Smooth muscle cell (in vitro differentiated cells): ENCODE measurements around the gene TAOK1. TPM values are rescaled to one million over a fixed set of nuclear protein-coding genes. Genes with fewer than 3 reads are reported as not detected.

Experiments
- DNase-seq: peaks from one replicate; lab custom pipeline; 2025; ENCODE audit not compliant: unreplicated experiment; lab: John Stamatoyannopoulos, UW
- H2AFZ ChIP-seq: fragments of 200-600 bp; sonication (generic); 2 replicates; pipeline ENCODE4 v1.6.0; 2016; ENCODE audit warnings: antibody characterized with exemption, low read depth, mild to moderate bottlenecking
- H3F3A ChIP-seq: fragments of 200-600 bp; sonication (generic); 2 replicates; pipeline ENCODE4 v1.6.0; 2017; ENCODE audit warnings: antibody characterized with exemption, low read depth
- H3K27ac ChIP-seq: fragments of 200-600 bp; sonication (generic); 2 replicates; pipeline ENCODE4 v1.5.1; 2016; ENCODE audit warnings: low read depth, mild to moderate bottlenecking
- H3K27me3 ChIP-seq: fragments of 200-600 bp; sonication (generic); 2 replicates; pipeline ENCODE4 v1.6.1; 2016; ENCODE audit warnings: low read depth, mild to moderate bottlenecking
- H3K36me3 ChIP-seq: fragments of 200-600 bp; sonication (generic); 2 replicates; pipeline ENCODE4 v1.5.1; 2016; ENCODE audit warnings: low read depth
- H3K4me1 ChIP-seq: fragments of 200-600 bp; sonication (generic); 2 replicates; pipeline ENCODE4 v1.5.1; 2016; ENCODE audit warnings: low read depth
- H3K4me2 ChIP-seq: fragments of 200-600 bp; sonication (generic); 2 replicates; pipeline ENCODE4 v1.6.0; 2016; ENCODE audit warnings: mild to moderate bottlenecking
- H3K4me3 ChIP-seq: fragments of 200-600 bp; sonication (generic); 2 replicates; pipeline ENCODE4 v1.5.1; 2016; ENCODE audit warnings: mild to moderate bottlenecking
- H3K79me2 ChIP-seq: fragments of 200-600 bp; sonication (generic); 2 replicates; pipeline ENCODE4 v1.6.0; 2016; ENCODE audit warnings: low read depth, mild to moderate bottlenecking
- H3K9ac ChIP-seq: fragments of 200-600 bp; sonication (generic); 2 replicates; pipeline ENCODE4 v1.6.0; 2016; ENCODE audit warnings: low read depth
- H3K9me3 ChIP-seq: fragments of 200-600 bp; sonication (generic); replicated peaks from 2 replicates; pipeline ENCODE4 v1.5.1; 2016; ENCODE audit warnings: low read depth
- H4K20me1 ChIP-seq: fragments of 200-600 bp; sonication (generic); 2 replicates; pipeline ENCODE4 v1.6.0; 2016; ENCODE audit warnings: low read depth
- CTCF ChIP-seq: fragments of 200-600 bp; sonication (generic); IDR thresholded peaks from 2 replicates; pipeline ENCODE4 v1.5.1; 2017; ENCODE audit warnings: borderline replicate concordance, mild to moderate bottlenecking, antibody characterized with exemption; ENCODE audit not compliant: insufficient read depth, poor library complexity, severe bottlenecking
- WGBS: methylation state at CpG from one replicate; pipeline ENCODE4 v1.1.7; 2016; ENCODE audit warnings: low lambda C conversion rate; 5-methylcytosine and 5-hydroxymethylcytosine counted together
- polyA plus RNA-seq: library from polyadenylated mRNA; unstranded; fragments of >200 nt; fragmentation: Nextera tagmentation; extraction: Ambion mirVana; gene quantifications from 2 replicates; pipeline ENCODE4 v1.2.1, GENCODE V29; 2016
- total RNA-seq: library from RNA; depleted of rRNA; stranded (reverse); fragments of >200 nt; gene quantifications from 2 replicates; pipeline ENCODE4 v1.2.3, GENCODE V29; 2014

TAOK1 gene
- total and polyA plus RNA-seq, 2 experiments from 2014 or later, result 4.7 to 58.7 TPM

GRCh38 chr17:29383686-29384085, 6.5 kb upstream of the TAOK1 start:
- no peak for DNase-seq

GRCh38 chr17:29384901-29385300, 5.3 kb upstream of the TAOK1 start:
- Histone ChIP-seq H3K9me3 (no peaks in the 10 kb centered on the region), H3K27ac (no peak overlapping the region), H4K20me1 (no peaks in the 10 kb centered on the region), H3K4me3 (no peak overlapping the region), H3K9ac (no peak overlapping the region), H3F3A (no peaks in the 10 kb centered on the region), H3K4me1 (peaks cover 5% of the 10 kb centered on the region), H3K27me3 (no peaks in the 10 kb centered on the region), H3K4me2 (no peak overlapping the region), H2AFZ (no peak overlapping the region), H3K36me3 (no peaks in the 10 kb centered on the region), H3K79me2 (no peaks in the 10 kb centered on the region)
- DNase-seq, result no peak
- WGBS, result 100% methylated on average over 3 of the region's 3 CpGs
- TF ChIP-seq CTCF, result no peak

More at GRCh38 chr17:29383686-29384085, 6.5 kb upstream of the TAOK1 start:
- H2AFZ ChIP-seq, result no peak overlapping the region
- no peaks in the 10 kb centered on the region for H3K36me3 ChIP-seq
- H3K79me2 ChIP-seq, result no peaks in the 10 kb centered on the region
- WGBS, result 56% methylated on average over 1 of the region's 1 CpG
- no peaks in the 10 kb centered on the region for H3K9me3 ChIP-seq
- H3K4me3 ChIP-seq, result no peak overlapping the region
- no peaks in the 10 kb centered on the region for H3K27me3 ChIP-seq
- peaks cover 10% of the 10 kb centered on the region for H3K4me1 ChIP-seq
- no peaks in the 10 kb centered on the region for H3F3A ChIP-seq
- H3K4me2 ChIP-seq, result no peak overlapping the region
- H3K9ac ChIP-seq, result no peak overlapping the region
- H4K20me1 ChIP-seq, result no peaks in the 10 kb centered on the region
- H3K27ac ChIP-seq, result no peak overlapping the region
- TF ChIP-seq CTCF, result no peak

- Histone ChIP-seq H3K27me3 (no peaks in the 10 kb centered on the region), H3K9ac (no peak overlapping the region)
- WGBS, result 93% methylated on average over 4 of the region's 4 CpGs
Measured at GRCh38 chr17:29386760-29387159, 3.4 kb upstream of the TAOK1 start.

More at GRCh38 chr17:29386760-29387159, 3.4 kb upstream of the TAOK1 start:
- Histone ChIP-seq H3K9me3 (no peaks in the 10 kb centered on the region), H3K4me3 (no peak overlapping the region), H2AFZ (no peak overlapping the region), H3K4me1 (peaks cover 8% of the 10 kb centered on the region), H3K36me3 (no peaks in the 10 kb centered on the region), H3F3A (no peaks in the 10 kb centered on the region), H3K27ac (no peak overlapping the region), H3K4me2 (no peak overlapping the region), H3K79me2 (peaks cover 15% of the 10 kb centered on the region), H4K20me1 (peaks cover 7% of the 10 kb centered on the region)
- no peak for TF ChIP-seq CTCF
- DNase-seq, result no peak
